ENCODE data around the gene IZUMO1. TPM values are rescaled to one million over a fixed set of nuclear protein-coding genes. Genes with fewer than 3 reads are reported as not detected.

The IZUMO1 gene
- total and polyA plus RNA-seq, 2 of the 13 experiments (the other 11 are each of a cell fraction or from before 2014, with no cell fraction given): 0.07 to 0.22 TPM

DNA sequence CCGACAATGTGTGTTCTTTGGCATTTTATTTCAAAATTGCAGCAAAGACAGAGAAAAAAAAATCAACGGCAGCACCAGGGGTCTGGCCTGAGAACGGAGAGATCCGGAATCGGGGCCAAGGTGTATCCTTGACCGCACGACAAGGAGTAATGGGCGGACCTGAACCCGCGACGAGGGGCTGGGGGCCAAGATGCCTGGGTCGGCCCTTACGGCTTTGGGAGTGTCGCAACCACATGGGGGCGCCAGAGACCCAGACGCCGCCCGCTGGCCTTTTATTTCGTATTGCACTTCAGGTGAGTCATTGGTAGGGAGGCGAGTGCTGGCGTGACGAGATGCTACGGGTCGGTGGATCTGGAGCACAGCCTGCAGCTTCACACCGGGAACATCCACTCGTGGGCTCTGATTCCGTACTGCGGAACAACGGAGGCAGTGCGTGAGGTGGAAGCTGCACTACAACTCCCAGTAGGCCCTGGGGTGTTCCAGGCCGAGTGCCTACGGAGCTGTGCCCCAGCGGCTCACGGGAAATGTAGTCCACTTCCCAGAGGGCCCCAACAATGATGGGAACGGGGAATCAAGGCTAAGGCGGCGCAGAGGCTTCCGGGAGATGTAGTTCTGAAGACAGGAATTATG lies 48.5 kb upstream of the IZUMO1 start (continued):
- TF ChIP-seq ZBTB49 (CRISPR knock-in tag; IDR thresholded peaks at IDR 0.05; ENCODE audit: borderline replicate concordance) (no peak), HMGA1 (CRISPR knock-in tag; conservative IDR thresholded peaks at IDR 0.05) (no peak), SMAD3 (CRISPR knock-in tag; IDR thresholded peaks at IDR 0.05) (peak; percentile 70; the same call in 1 of the 2 replicates), HDAC2 (CRISPR knock-in tag; IDR thresholded peaks at IDR 0.05) (peak; percentile 51; the same call in 1 of the 2 replicates), ZNF839 (CRISPR knock-in tag; IDR thresholded peaks at IDR 0.05; ENCODE audit: borderline replicate concordance) (peak; percentile 67; the same call in 1 of the 2 replicates), STAG1 (CRISPR knock-in tag; IDR thresholded peaks at IDR 0.05) (peak; percentile 88), ZNF746 (CRISPR knock-in tag; IDR thresholded peaks at IDR 0.05) (no peak), HOXA3 (CRISPR knock-in tag; IDR thresholded peaks at IDR 0.05) (peak; percentile 61), SUZ12 (IDR thresholded peaks at IDR 0.05; ENCODE audit: low read depth, low read length) (peak; percentile 99), ZNF354B (CRISPR knock-in tag; IDR thresholded peaks at IDR 0.05) (no peak)

DNA sequence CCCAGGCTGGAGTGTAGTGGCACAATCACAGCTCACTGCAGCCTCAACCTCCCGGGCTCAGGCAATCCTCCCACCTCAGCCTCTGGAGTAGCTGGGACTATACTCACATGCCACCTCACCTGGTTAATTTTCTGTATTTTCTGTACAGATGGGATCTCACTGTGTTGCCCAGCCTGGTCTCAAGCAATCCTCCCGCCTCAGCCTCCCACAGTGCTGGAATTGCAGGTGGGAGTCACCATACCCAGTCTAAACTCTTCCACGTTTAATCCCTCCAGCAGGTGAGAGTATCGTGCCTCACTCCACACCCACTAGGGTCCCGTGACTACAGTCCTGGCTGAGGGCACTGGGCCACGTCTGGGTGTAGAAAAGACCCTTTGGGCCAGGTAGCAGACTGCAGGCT lies 47.6 kb upstream of the IZUMO1 start:
- Histone ChIP-seq H4K20me1 (ENCODE audit: insufficient read depth, low read length) (no peaks in the 10 kb centered on the region), H3K79me2 (ENCODE audit: insufficient read depth, low read length) (no peaks in the 10 kb centered on the region), H3K4me1 (ENCODE audit: insufficient read depth, low read length) (peaks cover 28% of the 10 kb centered on the region), H3K27me3 (ENCODE audit: control insufficient read depth in 1 of 2, insufficient read depth in 2 of 2, low read length in 2 of 2) (no peaks in the 10 kb centered on the region), H2AFZ (ENCODE audit: low read length) (no peak overlapping the region), H3K27ac (ENCODE audit: extremely low read length, insufficient read depth, low read length) (no peak overlapping the region), H3K9ac (ENCODE audit: insufficient read depth, low read depth, low read length) (no peak overlapping the region), H3K36me3 (replicated peaks in 1 of 2; ENCODE audit: control insufficient read depth in 1 of 2, insufficient read depth in 2 of 2, low read length in 2 of 2) (no peaks in the 10 kb centered on the region), H3K4me2 (ENCODE audit: low read depth, low read length) (no peak overlapping the region), H3K9me3 (ENCODE audit: low read length) (no peaks in the 10 kb centered on the region), H3K4me3 (replicated peaks in 1 of 3; ENCODE audit: insufficient read depth in 1 of 3, low read depth in 2 of 3, low read length in 3 of 3) (no peak overlapping the region)
- DNase-seq (ENCODE audit: low spot score) (no peak), ATAC-seq (no peak), FAIRE-seq (no peak)
- 59% methylated on average over 6 of the region's 6 CpGs for WGBS (ENCODE audit: low lambda C conversion rate)
- BruUV-seq (replicated peaks): no TSS peak
- ChIA-PET POLR2A (interaction anchor here (1.6 kb wide), 1 partner anchor 13 kb away, joined by 8 read pairs; no protein-coding TSS in a partner anchor), CTCF (ENCODE audit: low intra/inter-chr PET ratio, low total read pairs) (interaction anchor here (0.8 kb wide), 1 partner anchor 41 kb away, joined by 5 read pairs; the partner anchor contains the start of gene HSD17B14)
- intact Hi-C loops (cut with micrococcal nuclease; ENCODE audit: unreplicated experiment): no loop called here
- in situ Hi-C loops (cut with HindIII; ENCODE audit: extremely low pct_ligation_motif_present, low pct_unique_long_range_greater_than_20kb): no loop called here
- no peak for TF ChIP-seq TBL1XR1 (IDR thresholded peaks at IDR 0.05; ENCODE audit: borderline replicate concordance, low read length, partially characterized antibody)
- TF ChIP-seq ZNF121 (CRISPR knock-in tag; IDR thresholded peaks at IDR 0.05): peak; percentile 90

All from HepG2 (cell line).